Esophagus muscularis mucosa (tissue), 4 donors: ENCODE results near the gene UGCG. TPM values are rescaled to one million over a fixed set of nuclear protein-coding genes. Genes with fewer than 3 reads are reported as not detected.

Source experiments
- DNase-seq: peaks from one replicate; pipeline ENCODE4 v3.0.0-alpha.2; 2017; ENCODE audit errors: extremely low spot score
- H3K27ac ChIP-seq, 4 donors: fragments of 200-600 bp; sonication (generic); replicated peaks in 1 of 4; 1 replicate in 3 of 4; 2 replicates in 1 of 4; pipeline ENCODE4 v1.5.1; 2016 to 2019; ENCODE audit warnings: mild to moderate bottlenecking in 1 of 4
- H3K27me3 ChIP-seq, 4 donors: fragments of 200-600 bp; sonication (generic); one replicate each; pipeline versions ENCODE4 v1.5.1 to v1.6.0; 2016 to 2019
- H3K36me3 ChIP-seq, 4 donors: fragments of 200-600 bp; sonication (generic); one replicate each; pipeline ENCODE4 v1.5.1; 2016 to 2019
- H3K4me1 ChIP-seq, 4 donors: fragments of 200-600 bp; sonication (generic); one replicate each; pipeline ENCODE4 v1.5.1; 2016 to 2019
- H3K4me3 ChIP-seq, 4 donors: fragments of 200-600 bp; sonication (generic); 1 replicate in 2 of 4; 2 replicates in 2 of 4; pipeline ENCODE4 v1.5.1; 2016 to 2019; ENCODE audit warnings: mild to moderate bottlenecking in 4 of 4, moderate library complexity in 1 of 4
- H3K9me3 ChIP-seq, 4 donors: fragments of 200-600 bp; sonication (generic); 1 replicate in 3 of 4; 2 replicates in 1 of 4; pipeline ENCODE4 v1.5.1; 2016 to 2019
- EP300 ChIP-seq: sonication (generic); formaldehyde crosslinking; IDR thresholded peaks from one replicate; pipeline ENCODE4 v1.6.1; 2017; ENCODE audit warnings: antibody characterized with exemption
- POLR2A ChIP-seq: fragments of 450-650 bp; IDR thresholded peaks from one replicate; pipeline ENCODE4 v1.6.1; 2017; ENCODE audit warnings: antibody characterized with exemption, moderate library complexity, mild to moderate bottlenecking, low read depth
- POLR2AphosphoS5 ChIP-seq, 2 donors: sonication (generic); formaldehyde crosslinking; IDR thresholded peaks; one replicate each; pipeline ENCODE4 v1.6.1; 2017; ENCODE audit warnings: antibody characterized with exemption in 2 of 2
- WGBS: methylation state at CpG from one replicate; pipeline ENCODE4 v1.1.5; 2018; 5-methylcytosine and 5-hydroxymethylcytosine counted together
- intact Hi-C: fragments of 100-400 bp; cut with DNase I; formaldehyde crosslinking; loops from one replicate; pipeline ENCODE4 v1.15.1; 2023
- total RNA-seq, 4 donors: library from RNA; depleted of rRNA; stranded (reverse); fragments of >200 nt; gene quantifications; one replicate each; pipeline versions ENCODE4 v1.1.0 to v1.2.1, GENCODE V29; 2016
- TF ChIP-seq, protein P1 (sequence below), 3 experiments: fragments of 200-600 bp in 2 of 3; fragments of 450-650 bp in 1 of 3; sonication (generic) in 2 of 3; IDR thresholded peaks; one replicate each; pipeline ENCODE4 v1.5.1; 2017 to 2019; ENCODE audit warnings: antibody characterized with exemption in 3 of 3, mild to moderate bottlenecking in 2 of 3, moderate library complexity in 1 of 3

UGCG gene
- total RNA-seq, 4 donors from 2014 or later: 24.5 to 87.8 (median 33.5) TPM

DNA sequence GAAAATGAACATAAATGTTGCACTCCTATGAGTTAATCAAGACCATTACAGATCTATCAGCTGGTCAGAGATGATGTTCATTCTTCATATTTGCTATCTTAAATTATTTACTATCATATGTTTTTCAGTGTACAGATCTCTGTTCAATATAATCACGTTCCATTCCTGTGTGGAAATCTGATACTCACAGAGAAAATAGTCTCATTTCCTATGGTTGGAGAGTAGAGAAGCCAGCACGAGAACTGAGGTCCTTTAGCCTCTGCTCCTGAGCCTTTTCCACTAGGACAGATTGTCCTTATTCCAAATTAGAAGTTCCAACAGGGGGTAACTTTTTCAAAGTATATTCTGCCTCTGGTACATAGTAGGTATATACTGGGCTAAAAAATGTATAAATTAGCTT lies 29.2 kb downstream of the UGCG start:
- Histone ChIP-seq H3K27me3 (no peaks in the 10 kb centered on the region), H3K4me1 (peaks cover 6 to 15% (median 11%) of the 10 kb centered on the region in 4 donors), H3K9me3 (no peaks in the 10 kb centered on the region), H3K36me3 (peaks cover 0 to 65% (median 21%) of the 10 kb centered on the region in 4 donors), H3K27ac (no peak overlapping the region), H3K4me3 (no peak overlapping the region)
- TF ChIP-seq, protein P1, sequence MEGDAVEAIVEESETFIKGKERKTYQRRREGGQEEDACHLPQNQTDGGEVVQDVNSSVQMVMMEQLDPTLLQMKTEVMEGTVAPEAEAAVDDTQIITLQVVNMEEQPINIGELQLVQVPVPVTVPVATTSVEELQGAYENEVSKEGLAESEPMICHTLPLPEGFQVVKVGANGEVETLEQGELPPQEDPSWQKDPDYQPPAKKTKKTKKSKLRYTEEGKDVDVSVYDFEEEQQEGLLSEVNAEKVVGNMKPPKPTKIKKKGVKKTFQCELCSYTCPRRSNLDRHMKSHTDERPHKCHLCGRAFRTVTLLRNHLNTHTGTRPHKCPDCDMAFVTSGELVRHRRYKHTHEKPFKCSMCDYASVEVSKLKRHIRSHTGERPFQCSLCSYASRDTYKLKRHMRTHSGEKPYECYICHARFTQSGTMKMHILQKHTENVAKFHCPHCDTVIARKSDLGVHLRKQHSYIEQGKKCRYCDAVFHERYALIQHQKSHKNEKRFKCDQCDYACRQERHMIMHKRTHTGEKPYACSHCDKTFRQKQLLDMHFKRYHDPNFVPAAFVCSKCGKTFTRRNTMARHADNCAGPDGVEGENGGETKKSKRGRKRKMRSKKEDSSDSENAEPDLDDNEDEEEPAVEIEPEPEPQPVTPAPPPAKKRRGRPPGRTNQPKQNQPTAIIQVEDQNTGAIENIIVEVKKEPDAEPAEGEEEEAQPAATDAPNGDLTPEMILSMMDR (IDR thresholded peaks at IDR 0.05): no peak
- no peak for TF ChIP-seq POLR2AphosphoS5 (IDR thresholded peaks at IDR 0.05)
- no peak for TF ChIP-seq EP300
- no peak for TF ChIP-seq POLR2A
- intact Hi-C loops: no loop called here
- DNase-seq: no peak
- 77% methylated on average over 2 of the region's 2 CpGs for WGBS

DNA sequence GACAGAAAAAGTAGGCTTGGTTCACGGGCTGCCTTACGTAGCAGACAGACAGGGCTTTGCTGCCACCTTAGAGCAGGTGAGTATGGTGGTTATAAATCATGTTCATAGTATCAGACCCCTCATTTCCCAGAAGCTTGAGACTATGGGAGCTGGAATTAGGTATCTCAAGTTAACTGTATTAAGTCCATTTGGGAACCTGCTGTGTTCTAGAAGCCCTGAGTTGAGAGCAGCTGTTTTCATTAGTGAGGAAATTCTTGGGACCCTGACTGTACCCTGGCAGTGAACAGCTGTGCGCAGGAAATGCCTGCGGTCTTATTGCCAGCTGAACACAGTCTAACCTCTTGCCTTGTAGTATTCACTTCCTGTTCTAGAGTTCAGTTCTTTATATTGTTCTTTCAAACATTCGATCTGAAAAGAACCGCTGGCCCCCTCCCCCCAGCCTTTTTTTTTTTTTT lies 29.8 kb downstream of the UGCG start:
- no peak for TF ChIP-seq EP300
- TF ChIP-seq POLR2AphosphoS5 (IDR thresholded peaks at IDR 0.05): peak; percentile 44 to 51
- Histone ChIP-seq H3K4me3 (no peak overlapping the region), H3K27me3 (no peaks in the 10 kb centered on the region), H3K4me1 (peaks cover 6 to 15% (median 11%) of the 10 kb centered on the region in 4 donors), H3K9me3 (no peaks in the 10 kb centered on the region), H3K36me3 (peaks cover 2 to 65% (median 25%) of the 10 kb centered on the region in 4 donors), H3K27ac (peak overlapping the region in 1 of 4 donors; percentile 28)
- 70% methylated on average over 6 of the region's 6 CpGs for WGBS
- DNase-seq: no peak
- intact Hi-C loops: no loop called here

DNA sequence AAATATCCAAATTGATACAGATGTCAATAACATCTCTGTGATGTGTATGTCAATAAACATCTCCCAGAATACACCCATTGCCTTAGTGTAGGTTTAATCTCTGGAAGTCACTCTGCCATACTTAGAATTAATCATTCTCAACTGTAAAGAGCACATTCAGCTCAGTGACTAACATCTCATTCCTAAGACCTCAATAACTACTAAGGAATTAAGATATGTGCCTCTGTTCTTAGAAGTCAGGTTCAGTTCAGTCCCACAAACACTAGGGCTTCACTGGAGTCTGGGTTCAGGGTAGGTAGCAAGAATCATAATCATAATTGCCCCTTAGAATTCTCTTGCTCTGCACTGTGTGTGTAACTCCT lies 31.7 kb downstream of the UGCG start:
- H3K4me1 ChIP-seq: peaks cover 0 to 8% (median 3%) of the 10 kb centered on the region in 4 donors
- intact Hi-C loops: no loop called here
- TF ChIP-seq EP300 (no peak), POLR2A (no peak), POLR2AphosphoS5 (IDR thresholded peaks at IDR 0.05) (no peak)
- TF ChIP-seq, protein P1 (IDR thresholded peaks at IDR 0.05): no peak
- no peak for DNase-seq
- H3K27ac ChIP-seq: no peak overlapping the region
- H3K9me3 ChIP-seq: no peaks in the 10 kb centered on the region
- H3K27me3 ChIP-seq: no peaks in the 10 kb centered on the region
- H3K4me3 ChIP-seq: no peak overlapping the region
- peaks cover 10 to 84% (median 38%) of the 10 kb centered on the region in 4 donors for H3K36me3 ChIP-seq

DNA sequence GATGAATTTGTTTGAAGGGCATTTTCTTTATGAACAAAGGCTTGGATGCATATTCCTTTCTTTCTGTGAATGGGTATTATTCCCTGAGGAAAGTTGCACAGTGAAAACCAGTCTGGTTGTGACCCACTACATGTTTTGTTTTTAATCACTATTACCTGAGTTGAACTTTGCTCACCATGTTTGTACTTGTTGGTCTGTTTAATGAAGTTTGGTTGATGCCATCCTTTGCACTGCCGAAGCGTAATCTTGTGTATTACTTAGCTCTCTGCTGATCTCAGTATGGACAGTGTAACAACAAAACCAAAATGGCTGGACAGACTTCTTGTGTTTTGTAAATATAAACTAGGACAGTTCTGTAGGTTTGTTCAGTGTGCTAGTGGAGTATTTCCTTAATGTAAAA lies 38.1 kb downstream of the UGCG start:
- Histone ChIP-seq H3K36me3 (peaks cover 16 to 63% (median 45%) of the 10 kb centered on the region in 4 donors), H3K9me3 (no peaks in the 10 kb centered on the region), H3K4me1 (peaks cover 7 to 21% (median 16%) of the 10 kb centered on the region in 4 donors), H3K27ac (no peak overlapping the region), H3K27me3 (no peaks in the 10 kb centered on the region), H3K4me3 (no peak overlapping the region)
- TF ChIP-seq, protein P1 (IDR thresholded peaks at IDR 0.05): no peak
- TF ChIP-seq EP300: no peak
- TF ChIP-seq POLR2A: no peak
- no peak for TF ChIP-seq POLR2AphosphoS5 (IDR thresholded peaks at IDR 0.05)
- intact Hi-C loops: no loop called here
- no peak for DNase-seq
- 100% methylated on average over 2 of the region's 2 CpGs for WGBS

DNA sequence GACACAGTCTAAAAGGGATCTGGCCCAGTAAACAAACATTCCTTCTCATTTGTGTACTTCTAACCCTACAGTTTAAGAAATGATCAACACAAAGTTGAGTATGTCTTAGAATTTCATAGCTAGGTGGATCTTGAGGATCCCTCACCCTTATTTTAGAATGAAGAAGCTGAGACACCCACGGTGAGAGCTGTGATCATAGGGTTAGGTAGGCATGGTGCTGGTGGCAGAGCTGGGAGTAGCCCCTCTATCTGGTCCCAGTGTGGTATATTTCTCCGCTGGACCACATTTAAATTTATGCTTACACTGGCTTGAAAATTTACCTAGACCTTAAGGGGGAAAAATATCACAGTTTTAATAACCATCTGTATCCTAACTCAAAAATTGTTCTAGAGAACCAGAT lies 39.8 kb downstream of the UGCG start:
- DNase-seq: no peak
- H3K27ac ChIP-seq: no peak overlapping the region
- no peak overlapping the region for H3K4me3 ChIP-seq
- H3K4me1 ChIP-seq: peaks cover 7 to 21% (median 16%) of the 10 kb centered on the region in 4 donors
- intact Hi-C loops: no loop called here
- no peak for TF ChIP-seq POLR2AphosphoS5 (IDR thresholded peaks at IDR 0.05)
- no peak for TF ChIP-seq EP300
- TF ChIP-seq POLR2A: no peak
- TF ChIP-seq, protein P1 (IDR thresholded peaks at IDR 0.05): no peak
- H3K27me3 ChIP-seq: no peaks in the 10 kb centered on the region
- H3K9me3 ChIP-seq: no peaks in the 10 kb centered on the region
- H3K36me3 ChIP-seq: peaks cover 15 to 47% (median 30%) of the 10 kb centered on the region in 4 donors
- 97% methylated on average over 2 of the region's 2 CpGs for WGBS
